GM12874 (cell line): ENCODE results near the gene SYNE1.

Experiments used
- CTCF ChIP-seq: IDR thresholded peaks from 2 replicates; pipeline ENCODE4 v1.5.1; 2011; ENCODE audit warnings: low read depth, mild to moderate bottlenecking, control low read depth, low read length, moderate library complexity; ENCODE audit not compliant: insufficient read depth

SYNE1 gene

GRCh38 chr6:152353440-152353839 is 283.7 kb downstream of the SYNE1 start:
- no peak for TF ChIP-seq CTCF

- no peak for TF ChIP-seq CTCF
These were observed 285.4 kb downstream of the SYNE1 start for GRCh38 chr6:152351742-152352141.

GRCh38 chr6:152351110-152351509 is 286.1 kb downstream of the SYNE1 start:
- no peak for TF ChIP-seq CTCF

DNA sequence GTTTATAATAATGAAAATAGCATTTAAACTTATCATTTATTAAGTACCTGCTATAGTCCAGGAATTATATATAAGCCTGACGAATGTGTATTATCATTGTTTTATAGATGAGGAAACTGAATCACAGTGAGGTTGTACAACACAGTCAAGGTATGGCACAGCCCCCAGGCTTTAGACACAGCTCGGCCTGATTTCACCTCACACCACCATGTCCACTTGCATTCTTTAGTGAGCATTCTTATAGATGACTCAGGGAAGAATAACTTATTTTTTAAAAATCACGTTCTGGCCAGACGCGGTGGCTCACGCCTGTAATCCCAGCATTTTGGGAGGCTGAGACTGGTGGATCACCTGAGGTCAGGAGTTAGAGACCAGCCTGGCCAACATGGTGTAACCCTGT is 289.0 kb downstream of the SYNE1 start:
- TF ChIP-seq CTCF, result no peak

DNA sequence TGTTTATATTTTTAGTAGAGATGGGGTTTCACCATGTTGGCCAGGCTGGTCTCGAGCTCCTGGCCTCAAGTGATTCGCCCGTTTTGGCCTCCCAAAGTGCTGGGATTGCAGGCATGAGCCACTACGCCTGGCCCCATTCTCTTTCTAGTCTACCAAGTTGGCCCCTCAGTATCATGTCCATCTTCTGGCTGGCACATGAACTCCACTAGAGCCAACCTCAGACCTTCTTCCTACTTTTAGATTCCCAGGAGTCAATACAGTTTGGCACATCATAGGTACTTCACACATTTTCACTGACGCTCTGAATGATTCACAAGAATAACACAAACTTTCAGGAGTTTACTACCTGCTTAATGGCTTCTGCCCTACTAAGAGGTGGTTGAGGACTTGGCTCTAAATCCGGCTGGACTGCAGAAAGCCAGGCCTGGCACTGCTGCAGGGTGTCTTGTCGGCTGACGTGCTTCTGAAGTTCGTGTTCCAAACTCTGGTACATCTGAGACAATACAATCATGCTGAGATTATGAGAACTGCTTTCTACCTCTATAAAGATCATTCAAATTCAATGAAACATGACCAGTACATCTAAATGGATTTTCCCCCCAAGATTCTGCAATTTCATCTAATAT is 293.3 kb downstream of the SYNE1 start:
- no peak for TF ChIP-seq CTCF

DNA sequence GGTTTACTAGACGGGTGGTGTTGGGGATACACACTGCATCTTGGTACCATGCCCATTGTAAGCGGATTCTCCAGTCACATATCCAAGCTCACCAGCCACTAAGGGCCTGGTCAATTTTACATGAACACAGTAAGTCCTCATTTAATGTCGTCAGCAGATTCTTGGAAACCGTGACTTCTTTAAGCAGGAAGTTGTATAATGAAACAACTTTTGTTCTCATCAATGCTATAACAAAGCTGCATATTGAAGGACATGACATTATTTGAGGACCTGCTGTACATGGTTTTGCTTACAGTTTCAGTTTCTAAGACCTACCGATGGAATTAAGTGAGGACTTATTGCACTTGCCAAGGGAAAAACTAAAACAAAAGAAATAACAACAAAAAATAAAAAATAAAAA is 295.6 kb downstream of the SYNE1 start:
- no peak for TF ChIP-seq CTCF

GRCh38 chr6:152338335-152339125 is 298.6 kb downstream of the SYNE1 start:
- TF ChIP-seq CTCF, result peak; percentile 94
